ENCODE data around the gene AP2M1.

DNA sequence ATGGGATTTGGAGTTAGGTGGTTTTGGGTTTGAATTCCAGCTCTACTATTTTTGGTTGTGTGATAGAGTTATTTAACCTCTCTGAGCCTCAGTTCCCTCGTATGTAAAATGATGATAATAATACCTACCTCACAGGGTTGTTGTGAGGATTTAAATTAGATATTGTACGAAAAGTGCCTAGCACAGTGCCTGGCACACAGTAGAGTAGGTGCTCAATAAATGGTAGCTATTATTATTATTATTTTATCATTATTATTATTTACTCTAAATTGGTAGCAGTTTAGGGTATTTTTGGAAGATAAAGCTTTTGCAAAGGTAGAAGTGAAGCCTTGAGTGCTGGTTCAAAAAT lies 1.3 kb upstream of the AP2M1 start:
- no peak for TF ChIP-seq POLR2A (IDR thresholded peaks at IDR 0.05; ENCODE audit: low read depth)
- TF ChIP-seq, protein P1, sequence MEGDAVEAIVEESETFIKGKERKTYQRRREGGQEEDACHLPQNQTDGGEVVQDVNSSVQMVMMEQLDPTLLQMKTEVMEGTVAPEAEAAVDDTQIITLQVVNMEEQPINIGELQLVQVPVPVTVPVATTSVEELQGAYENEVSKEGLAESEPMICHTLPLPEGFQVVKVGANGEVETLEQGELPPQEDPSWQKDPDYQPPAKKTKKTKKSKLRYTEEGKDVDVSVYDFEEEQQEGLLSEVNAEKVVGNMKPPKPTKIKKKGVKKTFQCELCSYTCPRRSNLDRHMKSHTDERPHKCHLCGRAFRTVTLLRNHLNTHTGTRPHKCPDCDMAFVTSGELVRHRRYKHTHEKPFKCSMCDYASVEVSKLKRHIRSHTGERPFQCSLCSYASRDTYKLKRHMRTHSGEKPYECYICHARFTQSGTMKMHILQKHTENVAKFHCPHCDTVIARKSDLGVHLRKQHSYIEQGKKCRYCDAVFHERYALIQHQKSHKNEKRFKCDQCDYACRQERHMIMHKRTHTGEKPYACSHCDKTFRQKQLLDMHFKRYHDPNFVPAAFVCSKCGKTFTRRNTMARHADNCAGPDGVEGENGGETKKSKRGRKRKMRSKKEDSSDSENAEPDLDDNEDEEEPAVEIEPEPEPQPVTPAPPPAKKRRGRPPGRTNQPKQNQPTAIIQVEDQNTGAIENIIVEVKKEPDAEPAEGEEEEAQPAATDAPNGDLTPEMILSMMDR (IDR thresholded peaks at IDR 0.05), result no peak

Measured in esophagus muscularis mucosa (tissue), 3 donors.